Endothelial cell of umbilical vein (primary cell): ENCODE results near the gene CDK12. TPM values are rescaled to one million over a fixed set of nuclear protein-coding genes. Genes with fewer than 3 reads are reported as not detected.
"Not testable (repeated sequence)": the region's sequence is repeated elsewhere in the genome, so short reads cannot be mapped to it uniquely, and the experiment has no call there.

Experiments
- BruUV-seq: library from RNA; stranded (reverse); fragments of 400-500 nt; replicated peaks from 2 replicates; lab custom pipeline; 2021; lab: Mats Ljungman, UMichigan
- CTCF ChIA-PET: fragments of 300-600, 350-600 bp; sonication (Branson Sonifier 250); formaldehyde crosslinking; loops from one replicate; lab custom pipeline; 2021; ENCODE audit warnings: antibody characterized with exemption, inconsistent platforms; lab: Charles Lee
- POLR2A ChIA-PET: fragments of 300-600, 350-600 bp; sonication (Branson Sonifier 250); formaldehyde crosslinking; loops from one replicate; lab custom pipeline; 2021; ENCODE audit warnings: antibody characterized with exemption, inconsistent platforms; lab: Charles Lee
- DNase-seq: peaks from one replicate; pipeline ENCODE4 v3.0.0-alpha.2; 2011; ENCODE audit warnings: low read depth, low spot score
- FAIRE-seq: peaks from 2 replicates; lab custom pipeline; 2011; peaks lifted over from hg19 to GRCh38; lab: Jason Lieb, UNC
- H2AFZ ChIP-seq: 2 replicates; pipeline ENCODE4 v1.6.0; 2012; ENCODE audit warnings: low read depth, low read length, control low read depth, inconsistent platforms
- H3K27ac ChIP-seq: 2 replicates; pipeline ENCODE4 v1.5.1; 2011; ENCODE audit warnings: low read depth, mild to moderate bottlenecking, control low read depth, low read length, moderate library complexity; ENCODE audit not compliant: insufficient read depth
- H3K27me3 ChIP-seq, 2 experiments: 2 replicates each; pipeline versions ENCODE4 v1.6.0 to v1.6.1; 2011; ENCODE audit warnings: low read length in 2 of 2, mixed read lengths in 1 of 2; ENCODE audit not compliant: control insufficient read depth in 2 of 2, insufficient read depth in 2 of 2
- H3K36me3 ChIP-seq, 2 experiments: 2 replicates in 1 of 2; 3 replicates in 1 of 2; pipeline ENCODE4 v1.5.1; 2011; ENCODE audit warnings: low read length in 2 of 2, mild to moderate bottlenecking in 1 of 2, moderate library complexity in 1 of 2; ENCODE audit not compliant: control insufficient read depth in 2 of 2, insufficient read depth in 2 of 2; ENCODE audit errors: extremely low read depth in 1 of 2
- H3K4me1 ChIP-seq: 3 replicates; pipeline ENCODE4 v1.5.1; 2011; ENCODE audit warnings: mild to moderate bottlenecking, low read length; ENCODE audit not compliant: control insufficient read depth, insufficient read depth; ENCODE audit errors: extremely low read depth
- H3K4me2 ChIP-seq: 2 replicates; pipeline ENCODE4 v1.6.1; 2011; ENCODE audit warnings: low read length, control low read depth, mixed read lengths; ENCODE audit not compliant: insufficient read depth
- H3K4me3 ChIP-seq, 3 experiments: fragments of 200-600 bp in 1 of 3; sonication (generic), shearing (Covaris generic) in 1 of 3; replicated peaks in 1 of 3; 2 replicates each; pipeline ENCODE4 v1.5.1; 2011 to 2016; ENCODE audit warnings: control low read depth in 3 of 3, low read length in 3 of 3, mild to moderate bottlenecking in 2 of 3, inconsistent platforms in 1 of 3, low read depth in 1 of 3, moderate library complexity in 1 of 3; ENCODE audit not compliant: insufficient read depth in 1 of 3
- H3K79me2 ChIP-seq: 2 replicates; pipeline ENCODE4 v1.6.0; 2012; ENCODE audit warnings: low read length, inconsistent platforms; ENCODE audit not compliant: control insufficient read depth, insufficient read depth
- H3K9ac ChIP-seq: replicated peaks from 2 replicates; pipeline ENCODE3; 2011; ENCODE audit warnings: low read length, control low read depth; ENCODE audit not compliant: insufficient read depth; ENCODE audit errors: extremely low read depth
- H3K9me1 ChIP-seq: replicated peaks from 3 replicates; pipeline ENCODE4 v1.6.0; 2011; ENCODE audit warnings: mild to moderate bottlenecking, low read length; ENCODE audit not compliant: control insufficient read depth, insufficient read depth; ENCODE audit errors: extremely low read depth
- H3K9me3 ChIP-seq: replicated peaks from 2 replicates; pipeline ENCODE4 v1.5.1; 2012; ENCODE audit warnings: low read length, inconsistent platforms; ENCODE audit not compliant: control insufficient read depth, insufficient read depth
- H4K20me1 ChIP-seq: replicated peaks from 2 replicates; pipeline ENCODE3; 2011; ENCODE audit warnings: mild to moderate bottlenecking, low read length; ENCODE audit not compliant: control insufficient read depth, insufficient read depth; ENCODE audit errors: extremely low read depth
- GATA2 ChIP-seq: IDR thresholded peaks from 2 replicates; pipeline ENCODE4 v1.7.0; 2011; ENCODE audit warnings: low read depth, mild to moderate bottlenecking, moderate library complexity, mixed read lengths, low read length; ENCODE audit not compliant: insufficient read length, insufficient read depth
- POLR2AphosphoS5 ChIP-seq: IDR thresholded peaks from 2 replicates; pipeline ENCODE4 v1.6.1; 2012; ENCODE audit warnings: low read depth, mild to moderate bottlenecking, control low read depth, low read length, moderate library complexity; ENCODE audit not compliant: insufficient read depth
- dilution Hi-C: fragments of 300-500 bp; cut with MboI; formaldehyde crosslinking; loops from one replicate; pipeline ENCODE4 v1.15.0; 2019; ENCODE audit warnings: low sequenced_read_pairs; ENCODE audit not compliant: extremely low pct_ligation_motif_present
- intact Hi-C: fragments of 100-400 bp; cut with micrococcal nuclease; formaldehyde crosslinking; loops from one replicate; pipeline ENCODE4 v1.10.0; 2022
- polyA plus RNA-seq, 4 experiments: library from polyadenylated mRNA; depleted of rRNA in 3 of 4; stranded (reverse) in 3 of 4; unstranded in 1 of 4; fragments of >200 nt; gene quantifications; 2 replicates each; pipeline versions ENCODE4 v1.2.1 to v1.2.3, GENCODE V29; 2011 to 2012; ENCODE audit warnings: missing spikeins in 1 of 4
- total RNA-seq: library from RNA; stranded (reverse); gene quantifications from 2 replicates; pipeline ENCODE4 v1.2.3, GENCODE V29; 2021

Gene CDK12
- total and polyA plus RNA-seq, 2 donors (not counting 3 experiments of a cell fraction or from before 2014, with no cell fraction given), result 14.2 to 55.4 TPM

DNA sequence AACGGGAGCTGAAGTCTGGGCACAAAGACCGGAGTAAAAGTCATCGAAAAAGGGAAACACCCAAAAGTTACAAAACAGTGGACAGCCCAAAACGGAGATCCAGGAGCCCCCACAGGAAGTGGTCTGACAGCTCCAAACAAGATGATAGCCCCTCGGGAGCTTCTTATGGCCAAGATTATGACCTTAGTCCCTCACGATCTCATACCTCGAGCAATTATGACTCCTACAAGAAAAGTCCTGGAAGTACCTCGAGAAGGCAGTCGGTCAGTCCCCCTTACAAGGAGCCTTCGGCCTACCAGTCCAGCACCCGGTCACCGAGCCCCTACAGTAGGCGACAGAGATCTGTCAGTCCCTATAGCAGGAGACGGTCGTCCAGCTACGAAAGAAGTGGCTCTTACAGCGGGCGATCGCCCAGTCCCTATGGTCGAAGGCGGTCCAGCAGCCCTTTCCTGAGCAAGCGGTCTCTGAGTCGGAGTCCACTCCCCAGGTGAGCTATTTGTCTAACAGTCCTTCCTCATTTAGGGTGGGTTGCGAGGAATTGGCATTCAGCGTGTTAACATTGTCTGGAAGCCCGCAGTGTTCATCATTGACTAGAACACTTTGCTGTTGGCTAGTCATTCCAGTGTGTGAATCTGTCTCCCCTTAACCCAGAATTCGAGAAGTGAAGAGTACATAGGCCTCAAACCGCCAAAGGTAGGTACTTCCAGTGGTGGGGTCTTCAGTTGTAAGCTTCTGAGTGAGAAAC, 1.5 kb downstream of the CDK12 start:
- dilution Hi-C loops, result no loop called here
- no peak for FAIRE-seq

DNA sequence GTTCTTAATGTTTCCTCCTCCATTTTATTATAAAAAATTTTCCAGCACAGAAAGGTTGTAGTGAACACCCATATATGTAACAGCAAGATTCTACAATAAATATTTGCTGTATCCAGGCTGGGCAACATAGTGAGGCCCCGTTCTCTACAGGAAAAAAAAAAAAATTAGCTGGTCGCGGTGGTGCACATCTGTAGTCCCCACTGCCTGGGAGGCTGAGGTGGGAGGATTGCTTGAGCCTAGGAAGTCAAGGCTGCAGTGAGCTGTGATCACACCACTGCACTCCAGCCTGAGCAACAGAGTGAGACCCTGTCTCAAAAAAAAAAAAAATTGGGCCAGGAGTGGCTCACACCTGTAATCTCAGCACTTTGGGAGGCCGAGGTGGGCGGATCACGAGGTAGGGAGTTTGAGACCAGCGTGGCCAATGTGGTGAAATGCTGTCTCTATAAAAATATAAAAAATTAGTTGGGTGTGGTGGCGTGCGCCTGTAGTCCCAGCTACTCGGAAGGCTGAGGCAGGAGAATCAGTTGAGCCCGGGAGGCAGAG, 3.4 kb downstream of the CDK12 start:
- FAIRE-seq, H3K9ac ChIP-seq, H3K27ac ChIP-seq, H3K27me3 ChIP-seq, intact Hi-C loops, H3K9me3 ChIP-seq, H3K36me3 ChIP-seq, H2AFZ ChIP-seq, H3K9me1 ChIP-seq, BruUV-seq, DNase-seq, dilution Hi-C loops: not testable (repeated sequence)
- H3K4me3 ChIP-seq, result peak overlapping the region in 1 of 3 experiments; percentile 25
- CTCF ChIA-PET, result interaction anchor here (1.0 kb wide), 1 partner anchor 9 kb away, joined by 3 read pairs; no protein-coding TSS in a partner anchor
- H4K20me1 ChIP-seq, result peaks cover 14% of the 10 kb centered on the region
- POLR2A ChIA-PET, result interaction anchor here (0.7 kb wide), 4 partner anchors 13 to 643 kb away, joined by 3 to 7 read pairs (median 4); partner anchors contain the start of gene MED1
- peak overlapping the region; percentile 100 for H3K4me2 ChIP-seq
- peaks cover 15% of the 10 kb centered on the region for H3K4me1 ChIP-seq
- peaks cover 76% of the 10 kb centered on the region for H3K79me2 ChIP-seq

More for the DNA sequence above, 1.5 kb downstream of the CDK12 start:
- H3K9me3 ChIP-seq, result no peaks in the 10 kb centered on the region
- ChIA-PET POLR2A (interaction anchor here (0.6 to 2.7 kb wide), 2 partner anchors 12 to 322 kb away, joined by 4 to 45 read pairs; partner anchors contain the start of gene MED1), CTCF (interaction anchor here (0.6 to 3.0 kb wide), 5 partner anchors 11 to 230 kb away, joined by 3 to 35 read pairs (median 4); partner anchors contain the start of gene MED1)
- intact Hi-C loops, result no loop called here
- peak; percentile 42 for DNase-seq
- peak overlapping the region; percentile 100 for H3K9ac ChIP-seq
- peaks cover 0 to 5% of the 10 kb centered on the region in 2 experiments for H3K36me3 ChIP-seq
- TF ChIP-seq GATA2 (no peak), POLR2AphosphoS5 (peak; percentile 15)
- peak overlapping the region; percentile 51 to 93 (median 83) for H3K4me3 ChIP-seq
- peaks cover 15% of the 10 kb centered on the region for H3K4me1 ChIP-seq
- H3K79me2 ChIP-seq, result peaks cover 63% of the 10 kb centered on the region
- H3K27ac ChIP-seq, result peak overlapping the region; percentile 62
- H4K20me1 ChIP-seq, result peaks cover 14% of the 10 kb centered on the region
- H3K27me3 ChIP-seq, result no peaks in the 10 kb centered on the region
- H2AFZ ChIP-seq, result no peak overlapping the region
- BruUV-seq, result TSS peak; percentile 26
- H3K4me2 ChIP-seq, result peak overlapping the region; percentile 100
- no peaks in the 10 kb centered on the region for H3K9me1 ChIP-seq

GRCh38 chr17:39468610-39469009, 7.3 kb downstream of the CDK12 start:
- POLR2A ChIA-PET, H3K4me3 ChIP-seq, H3K9me1 ChIP-seq, H3K4me1 ChIP-seq, H3K9ac ChIP-seq, intact Hi-C loops, DNase-seq, H2AFZ ChIP-seq, H3K4me2 ChIP-seq, dilution Hi-C loops, BruUV-seq, H3K27ac ChIP-seq, FAIRE-seq, H4K20me1 ChIP-seq, H3K9me3 ChIP-seq, H3K27me3 ChIP-seq: not testable (repeated sequence)
- peaks cover 10 to 12% of the 10 kb centered on the region in 2 experiments for H3K36me3 ChIP-seq
- peaks cover 61% of the 10 kb centered on the region for H3K79me2 ChIP-seq
- CTCF ChIA-PET, result interaction anchor here (1.0 kb wide), 1 partner anchor 18 kb away, joined by 3 read pairs; the partner anchor contains the start of gene MED1
